ENCODE results near the gene WIPI1. TPM values are rescaled to one million over a fixed set of nuclear protein-coding genes. Genes with fewer than 3 reads are reported as not detected.

Gene WIPI1, protein sequence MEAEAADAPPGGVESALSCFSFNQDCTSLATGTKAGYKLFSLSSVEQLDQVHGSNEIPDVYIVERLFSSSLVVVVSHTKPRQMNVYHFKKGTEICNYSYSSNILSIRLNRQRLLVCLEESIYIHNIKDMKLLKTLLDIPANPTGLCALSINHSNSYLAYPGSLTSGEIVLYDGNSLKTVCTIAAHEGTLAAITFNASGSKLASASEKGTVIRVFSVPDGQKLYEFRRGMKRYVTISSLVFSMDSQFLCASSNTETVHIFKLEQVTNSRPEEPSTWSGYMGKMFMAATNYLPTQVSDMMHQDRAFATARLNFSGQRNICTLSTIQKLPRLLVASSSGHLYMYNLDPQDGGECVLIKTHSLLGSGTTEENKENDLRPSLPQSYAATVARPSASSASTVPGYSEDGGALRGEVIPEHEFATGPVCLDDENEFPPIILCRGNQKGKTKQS
- 38.1 TPM for total RNA-seq
- long read RNA-seq, transcript WIPI1-201 (13 exons, 1,832 nt), result major isoform, 47 of 65 reads
- long read RNA-seq, partial matches to known transcripts, result 7 of 65 reads
- long read RNA-seq, other reads (novel, unspliced or antisense), result 9 of 65 reads

GRCh38 chr17:68457168-68457538 is at the start of gene WIPI1:
Gene WIPI1, minus strand, starts transcription at chr17:68457496. Its CDS starts 75 bp downstream, at chr17:68457421.
- peak within 1 kb of the TSS; percentile 87 for H3K27ac ChIP-seq
- DNase-seq, result no peak
- no peaks in the 10 kb centered on the region for H3K9me3 ChIP-seq
- ATAC-seq, result peak; percentile 34
- peak within 1 kb of the TSS; percentile 85 for H3K4me3 ChIP-seq
- H3K4me1 ChIP-seq, result peaks cover 47% of the 10 kb centered on the region
- intact Hi-C loops (cut with DNase I), result no loop called here
- no peaks in the 10 kb centered on the region for H3K27me3 ChIP-seq
- H3K36me3 ChIP-seq, result peaks cover 9% of the 10 kb centered on the region
- no peak for TF ChIP-seq CTCF (IDR thresholded peaks at IDR 0.05)

DNA sequence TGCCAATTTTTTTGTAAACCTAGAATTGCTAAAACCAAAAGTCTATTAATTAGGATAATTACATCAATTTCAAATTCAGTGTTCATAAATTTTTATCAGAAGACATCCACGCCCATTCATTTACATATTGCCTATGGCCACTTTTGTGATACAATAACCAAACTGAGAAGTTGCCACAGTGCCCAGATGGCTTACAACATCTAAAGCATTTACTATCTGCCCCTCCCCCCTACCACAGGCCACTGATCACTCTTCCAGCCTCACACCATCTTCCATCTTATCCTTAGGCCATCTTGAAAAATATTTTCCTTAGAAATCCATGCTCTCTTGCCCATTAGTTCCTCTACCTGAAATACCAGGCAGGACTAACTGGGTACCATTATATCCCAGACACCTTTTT is 48.7 kb upstream of the WIPI1 start:
- no peaks in the 10 kb centered on the region for H3K9me3 ChIP-seq
- ATAC-seq (peak; percentile 29), DNase-seq (no peak)
- intact Hi-C loops (cut with DNase I), result no loop called here
- TF ChIP-seq CTCF (IDR thresholded peaks at IDR 0.05), result no peak
- peaks cover 18% of the 10 kb centered on the region for H3K4me1 ChIP-seq
- H3K4me3 ChIP-seq, result no peak overlapping the region
- H3K27ac ChIP-seq, result no peak overlapping the region
- no peaks in the 10 kb centered on the region for H3K27me3 ChIP-seq
- no peaks in the 10 kb centered on the region for H3K36me3 ChIP-seq

GRCh38 chr17:68501074-68501473 is 43.8 kb upstream of the WIPI1 start:
- no peaks in the 10 kb centered on the region for H3K27me3 ChIP-seq
- DNase-seq (no peak), ATAC-seq (no peak)

GRCh38 chr17:68499587-68499986 is 42.3 kb upstream of the WIPI1 start:
- intact Hi-C loops (cut with DNase I), result no loop called here
- H3K4me3 ChIP-seq, result no peak overlapping the region
- H3K27ac ChIP-seq, result no peak overlapping the region
- ATAC-seq (no peak), DNase-seq (no peak)
- no peaks in the 10 kb centered on the region for H3K27me3 ChIP-seq
- peaks cover 19% of the 10 kb centered on the region for H3K4me1 ChIP-seq
- no peaks in the 10 kb centered on the region for H3K36me3 ChIP-seq
- no peaks in the 10 kb centered on the region for H3K9me3 ChIP-seq
- no peak for TF ChIP-seq CTCF (IDR thresholded peaks at IDR 0.05)

More at GRCh38 chr17:68501074-68501473, 43.8 kb upstream of the WIPI1 start:
- no peaks in the 10 kb centered on the region for H3K9me3 ChIP-seq
- H3K27ac ChIP-seq, result no peak overlapping the region
- H3K4me3 ChIP-seq, result no peak overlapping the region
- H3K36me3 ChIP-seq, result no peaks in the 10 kb centered on the region
- TF ChIP-seq CTCF (IDR thresholded peaks at IDR 0.05), result no peak
- intact Hi-C loops (cut with DNase I), result no loop called here
- peaks cover 19% of the 10 kb centered on the region for H3K4me1 ChIP-seq

GRCh38 chr17:68498479-68499326 is 41.4 kb upstream of the WIPI1 start:
- Histone ChIP-seq H3K27me3 (no peaks in the 10 kb centered on the region), H3K9me3 (no peaks in the 10 kb centered on the region), H3K4me3 (no peak overlapping the region), H3K36me3 (no peaks in the 10 kb centered on the region), H3K4me1 (peaks cover 21% of the 10 kb centered on the region), H3K27ac (peak overlapping the region; percentile 77)
- no peak for TF ChIP-seq CTCF (IDR thresholded peaks at IDR 0.05)
- ATAC-seq (peak; percentile 80), DNase-seq (peak; percentile 77)
- intact Hi-C loops (cut with DNase I), result no loop called here

Data from upper lobe of right lung (tissue), 1 donor.